Vagina (tissue), 2 donors: ENCODE measurements around the gene FOXE3. TPM values are rescaled to one million over a fixed set of nuclear protein-coding genes. Genes with fewer than 3 reads are reported as not detected.

Experiments used
- DNase-seq, 2 donors: peaks; one replicate each; pipeline ENCODE4 v3.0.0-alpha.2; 2017; ENCODE audit errors: extremely low spot score in 2 of 2
- H3K27ac ChIP-seq: fragments of 200-600 bp; sonication (generic); one replicate; pipeline ENCODE4 v1.5.1; 2019
- H3K27me3 ChIP-seq: fragments of 200-600 bp; sonication (generic); one replicate; pipeline ENCODE4 v1.5.1; 2019
- H3K36me3 ChIP-seq, 2 donors: fragments of 200-600 bp; sonication (generic); one replicate each; pipeline ENCODE4 v1.5.1; 2017 to 2019
- H3K4me1 ChIP-seq: fragments of 200-600 bp; sonication (generic); one replicate; pipeline ENCODE4 v1.5.1; 2019
- H3K4me3 ChIP-seq, 2 donors: fragments of 200-600 bp; sonication (generic); 1 replicate in 1 of 2; 2 replicates in 1 of 2; pipeline ENCODE4 v1.5.1; 2016 to 2019
- H3K9me3 ChIP-seq: fragments of 200-600 bp; sonication (generic); one replicate; pipeline ENCODE4 v1.5.1; 2019
- POLR2A ChIP-seq, 2 donors: fragments of 450-650 bp; IDR thresholded peaks; one replicate each; pipeline ENCODE4 v1.6.1; 2017; ENCODE audit warnings: antibody characterized with exemption in 2 of 2, mild to moderate bottlenecking in 2 of 2, moderate library complexity in 2 of 2
- POLR2AphosphoS5 ChIP-seq, 2 donors: sonication (generic); formaldehyde crosslinking; IDR thresholded peaks; one replicate each; pipeline ENCODE4 v1.9.0; 2017; ENCODE audit warnings: antibody characterized with exemption in 2 of 2, mild to moderate bottlenecking in 2 of 2, low read depth in 1 of 2; ENCODE audit not compliant: insufficient read depth in 1 of 2
- intact Hi-C: fragments of 100-400 bp; cut with DNase I; formaldehyde crosslinking; loops from one replicate; pipeline ENCODE4 v1.15.1; 2023
- total RNA-seq: library from RNA; depleted of rRNA; stranded (reverse); fragments of >200 nt; gene quantifications from one replicate; pipeline ENCODE4 v1.2.3, GENCODE V29; 2016
- TF ChIP-seq, protein P1 (sequence below), 3 experiments: fragments of 450-650 bp in 2 of 3; fragments of 200-600 bp in 1 of 3; sonication (generic) in 1 of 3; IDR thresholded peaks; one replicate each; pipeline ENCODE4 v1.5.1; 2017 to 2019; ENCODE audit warnings: antibody characterized with exemption in 3 of 3, mild to moderate bottlenecking in 2 of 3, moderate library complexity in 2 of 3

FOXE3 gene
- total RNA-seq, 1 donor from 2014 or later = not detected

DNA sequence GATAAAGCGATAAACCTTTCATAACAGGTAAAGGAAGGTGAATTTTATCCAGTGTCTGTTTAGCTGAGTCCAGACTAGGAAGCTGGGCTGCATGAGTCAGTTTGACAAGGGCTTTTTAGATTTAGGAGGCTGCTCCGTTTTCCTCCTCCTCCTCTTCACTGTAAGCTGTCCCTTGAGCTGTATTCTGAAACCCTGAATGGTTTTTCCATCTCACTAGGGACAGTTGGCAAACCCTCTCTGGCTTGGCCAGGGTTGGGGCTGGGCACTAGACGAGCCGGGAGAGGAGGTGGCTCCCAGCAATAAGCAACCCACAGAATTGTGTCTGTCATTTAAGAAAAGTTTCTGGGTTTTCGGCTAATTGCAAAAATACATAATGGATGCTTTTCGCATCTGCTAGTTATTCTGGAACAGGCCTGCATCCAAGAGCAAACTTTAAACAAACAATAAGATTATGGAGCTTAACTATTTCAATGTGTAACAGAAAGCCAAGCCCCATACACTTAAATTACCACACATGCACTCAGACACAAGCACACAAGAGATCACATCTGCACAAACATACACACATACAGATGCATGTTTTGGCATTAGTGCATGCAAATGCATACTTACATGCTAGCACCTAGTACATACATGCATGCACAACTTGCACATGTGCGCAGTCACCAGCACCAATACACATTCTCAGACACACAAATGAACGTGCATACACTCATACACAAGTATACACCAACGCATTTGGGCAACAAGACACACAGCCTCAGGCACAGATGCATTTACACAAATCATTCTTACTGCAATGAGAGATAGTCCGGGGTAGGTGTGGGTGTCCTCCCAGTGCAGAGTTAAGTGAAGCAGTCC lies 27.8 kb upstream of the FOXE3 start:
- TF ChIP-seq POLR2A (IDR thresholded peaks at IDR 0.05) (no peak), POLR2AphosphoS5 (IDR thresholded peaks at IDR 0.05; ENCODE audit: insufficient read depth in 1 of 2, low read depth in 1 of 2) (no peak)
- TF ChIP-seq, protein P1, sequence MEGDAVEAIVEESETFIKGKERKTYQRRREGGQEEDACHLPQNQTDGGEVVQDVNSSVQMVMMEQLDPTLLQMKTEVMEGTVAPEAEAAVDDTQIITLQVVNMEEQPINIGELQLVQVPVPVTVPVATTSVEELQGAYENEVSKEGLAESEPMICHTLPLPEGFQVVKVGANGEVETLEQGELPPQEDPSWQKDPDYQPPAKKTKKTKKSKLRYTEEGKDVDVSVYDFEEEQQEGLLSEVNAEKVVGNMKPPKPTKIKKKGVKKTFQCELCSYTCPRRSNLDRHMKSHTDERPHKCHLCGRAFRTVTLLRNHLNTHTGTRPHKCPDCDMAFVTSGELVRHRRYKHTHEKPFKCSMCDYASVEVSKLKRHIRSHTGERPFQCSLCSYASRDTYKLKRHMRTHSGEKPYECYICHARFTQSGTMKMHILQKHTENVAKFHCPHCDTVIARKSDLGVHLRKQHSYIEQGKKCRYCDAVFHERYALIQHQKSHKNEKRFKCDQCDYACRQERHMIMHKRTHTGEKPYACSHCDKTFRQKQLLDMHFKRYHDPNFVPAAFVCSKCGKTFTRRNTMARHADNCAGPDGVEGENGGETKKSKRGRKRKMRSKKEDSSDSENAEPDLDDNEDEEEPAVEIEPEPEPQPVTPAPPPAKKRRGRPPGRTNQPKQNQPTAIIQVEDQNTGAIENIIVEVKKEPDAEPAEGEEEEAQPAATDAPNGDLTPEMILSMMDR (IDR thresholded peaks at IDR 0.05) = no peak
- Histone ChIP-seq H3K9me3 (no peaks in the 10 kb centered on the region), H3K27me3 (no peaks in the 10 kb centered on the region), H3K27ac (no peak overlapping the region), H3K36me3 (no peaks in the 10 kb centered on the region), H3K4me3 (no peak overlapping the region), H3K4me1 (no peaks in the 10 kb centered on the region)
- intact Hi-C loops = no loop called here
- DNase-seq = no peak

DNA sequence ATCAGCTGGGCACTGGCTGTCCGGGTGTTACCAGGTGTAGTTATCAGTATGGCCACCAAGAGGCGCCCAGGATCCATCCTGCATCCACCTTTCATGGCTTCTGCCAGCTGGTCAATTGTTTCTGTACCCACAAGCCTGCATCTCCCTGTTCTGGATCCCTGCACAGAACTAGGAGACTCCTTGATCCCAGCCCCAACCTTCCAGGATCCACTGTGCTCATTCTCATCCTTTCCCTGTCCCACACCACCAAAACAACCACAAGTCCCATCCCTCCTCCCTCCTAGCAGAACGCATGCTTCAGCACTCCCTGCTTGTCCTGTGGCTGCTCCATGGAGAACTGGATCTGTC lies 27.2 kb upstream of the FOXE3 start:
- H3K4me1 ChIP-seq = no peaks in the 10 kb centered on the region

GRCh38 chr1:47389731-47390130 lies 26.4 kb upstream of the FOXE3 start:
- Histone ChIP-seq H3K9me3 (no peaks in the 10 kb centered on the region), H3K27me3 (no peaks in the 10 kb centered on the region), H3K4me1 (no peaks in the 10 kb centered on the region), H3K27ac (no peak overlapping the region), H3K4me3 (no peak overlapping the region), H3K36me3 (no peaks in the 10 kb centered on the region)
- no peak for DNase-seq
- TF ChIP-seq POLR2A (IDR thresholded peaks at IDR 0.05) (no peak), POLR2AphosphoS5 (IDR thresholded peaks at IDR 0.05; ENCODE audit: insufficient read depth in 1 of 2, low read depth in 1 of 2) (no peak)
- TF ChIP-seq, protein P1 (IDR thresholded peaks at IDR 0.05) = no peak
- intact Hi-C loops = no loop called here

More for the DNA sequence above, 27.2 kb upstream of the FOXE3 start:
- H3K9me3 ChIP-seq = no peaks in the 10 kb centered on the region
- no peak overlapping the region for H3K27ac ChIP-seq
- intact Hi-C loops = no loop called here
- TF ChIP-seq, protein P1 (IDR thresholded peaks at IDR 0.05) = peak in 2 of 3 experiments; percentile 24 to 52
- TF ChIP-seq POLR2AphosphoS5 (IDR thresholded peaks at IDR 0.05; ENCODE audit: insufficient read depth in 1 of 2, low read depth in 1 of 2) = no peak
- TF ChIP-seq POLR2A (IDR thresholded peaks at IDR 0.05) = no peak
- no peaks in the 10 kb centered on the region for H3K27me3 ChIP-seq
- no peak overlapping the region for H3K4me3 ChIP-seq
- no peaks in the 10 kb centered on the region for H3K36me3 ChIP-seq
- DNase-seq = no peak

DNA sequence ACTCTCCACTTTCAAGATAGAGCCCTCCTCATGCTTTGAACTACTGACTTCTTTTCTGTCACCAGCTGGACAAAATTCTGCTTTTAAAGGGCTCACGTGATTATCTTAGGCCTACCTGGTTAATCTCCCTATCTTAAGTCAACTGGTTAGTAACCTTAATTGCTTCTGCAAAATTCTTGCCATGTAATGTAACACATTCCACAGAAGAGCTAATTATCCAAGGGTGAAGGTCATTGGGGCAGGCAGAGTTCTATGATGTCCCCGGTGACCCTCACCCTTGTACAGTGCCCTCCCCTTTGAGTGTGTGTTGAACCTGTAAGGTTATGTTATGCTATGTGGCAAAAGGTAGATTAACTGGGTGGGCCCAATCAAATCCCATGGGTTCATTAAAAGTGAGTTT lies 25.2 kb upstream of the FOXE3 start:
- no peaks in the 10 kb centered on the region for H3K27me3 ChIP-seq
- no peaks in the 10 kb centered on the region for H3K36me3 ChIP-seq
- TF ChIP-seq POLR2AphosphoS5 (IDR thresholded peaks at IDR 0.05; ENCODE audit: insufficient read depth in 1 of 2, low read depth in 1 of 2) = no peak
- no peak for TF ChIP-seq POLR2A (IDR thresholded peaks at IDR 0.05)
- TF ChIP-seq, protein P1 (IDR thresholded peaks at IDR 0.05) = no peak
- no peak overlapping the region for H3K4me3 ChIP-seq
- DNase-seq = no peak
- intact Hi-C loops = no loop called here
- H3K4me1 ChIP-seq = no peaks in the 10 kb centered on the region
- H3K9me3 ChIP-seq = no peaks in the 10 kb centered on the region
- no peak overlapping the region for H3K27ac ChIP-seq

DNA sequence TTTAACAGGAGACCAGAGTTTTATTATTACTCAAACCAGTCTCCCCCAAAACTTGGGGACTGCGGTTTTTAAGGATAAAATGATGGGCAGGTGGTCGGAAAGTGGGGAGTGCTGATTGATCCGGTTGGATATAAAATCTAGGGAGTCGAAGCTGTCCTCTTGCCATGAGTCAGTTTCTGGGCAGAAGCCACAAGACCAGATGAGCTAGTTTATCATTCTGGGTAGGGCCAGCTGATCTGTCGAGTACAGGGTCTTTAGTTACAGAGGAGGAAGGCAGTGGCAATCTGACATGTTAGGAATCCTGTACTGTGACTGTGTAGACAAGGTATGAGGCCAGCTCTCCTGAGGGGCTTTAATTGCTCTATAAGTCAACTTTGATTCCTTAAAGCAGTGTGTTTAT lies 22.9 kb upstream of the FOXE3 start:
- H3K36me3 ChIP-seq = no peaks in the 10 kb centered on the region
- no peak overlapping the region for H3K27ac ChIP-seq
- intact Hi-C loops = no loop called here
- TF ChIP-seq, protein P1 (IDR thresholded peaks at IDR 0.05) = no peak
- TF ChIP-seq POLR2AphosphoS5 (IDR thresholded peaks at IDR 0.05; ENCODE audit: insufficient read depth in 1 of 2, low read depth in 1 of 2) = no peak
- TF ChIP-seq POLR2A (IDR thresholded peaks at IDR 0.05) = no peak
- H3K4me1 ChIP-seq = no peaks in the 10 kb centered on the region
- no peak for DNase-seq
- no peaks in the 10 kb centered on the region for H3K9me3 ChIP-seq
- no peaks in the 10 kb centered on the region for H3K27me3 ChIP-seq
- H3K4me3 ChIP-seq = no peak overlapping the region
